RWPE1 (cell line): ENCODE measurements around the gene NR2F2.

Experiments used
- CTCF ChIA-PET: fragments of 350-600 bp; sonication (Branson Sonifier 250); formaldehyde crosslinking; extraction: SDS; loops from one replicate; lab custom pipeline; 2021; lab: Yijun Ruan, JAX
- POLR2A ChIA-PET: fragments of 400-600 bp; formaldehyde crosslinking; extraction: SDS; loops from one replicate; lab custom pipeline; 2020; ENCODE audit warnings: antibody characterized with exemption; ENCODE audit not compliant: low non-redundant PET; lab: Yijun Ruan, JAX
- DNase-seq: peaks from one replicate; pipeline ENCODE4 v3.0.0; 2012; ENCODE audit warnings: low spot score
- H3K27ac ChIP-seq: fragments of 450-650 bp; 2 replicates; pipeline ENCODE4 v1.5.1; 2017
- TF ChIP-seq, protein P1 (sequence below): fragments of 450-650 bp; conservative IDR thresholded peaks from 2 replicates; pipeline ENCODE4 v1.5.1; 2017; ENCODE audit warnings: low read depth, mild to moderate bottlenecking

NR2F2 gene

DNA sequence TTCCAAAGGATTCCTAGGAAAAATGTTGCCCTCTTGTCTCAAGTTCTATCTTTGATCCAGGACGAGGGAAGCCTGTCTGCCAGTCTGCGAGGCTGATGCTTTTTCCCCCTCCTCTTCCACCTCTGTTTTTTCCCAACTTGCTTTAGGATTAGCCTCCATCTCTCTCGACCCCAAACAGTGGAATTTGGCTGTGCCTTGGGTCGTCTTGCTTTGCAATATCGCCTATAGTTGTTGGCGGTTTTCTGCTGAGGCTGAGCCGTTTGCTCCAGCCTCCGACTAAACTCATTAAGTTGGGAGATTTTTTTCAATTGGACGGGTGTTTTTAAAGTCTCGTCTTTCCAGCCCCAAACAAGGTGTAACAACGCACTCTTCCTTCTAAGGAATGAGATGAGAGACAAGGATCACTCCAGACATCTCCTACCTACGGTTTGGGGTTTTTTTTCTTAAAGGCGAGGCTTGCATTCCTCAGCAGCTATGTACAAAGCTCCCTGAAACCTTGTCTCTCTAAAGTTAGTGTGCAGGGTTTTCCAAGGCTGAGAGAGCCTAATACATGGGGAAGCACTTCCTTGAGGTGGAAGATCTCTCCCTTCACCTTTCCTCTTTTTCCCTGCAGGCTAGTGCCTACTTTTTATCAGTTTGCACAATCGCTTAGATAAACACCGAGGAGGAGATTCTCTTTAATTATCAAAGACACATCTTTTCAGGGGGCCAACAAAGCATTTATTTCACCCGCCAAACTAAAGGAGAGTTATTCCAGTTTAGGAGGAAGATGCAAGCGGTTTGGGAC, 4.8 kb upstream of the NR2F2 start:
- CTCF ChIA-PET: interaction anchor here (0.6 to 1.1 kb wide), 3 partner anchors 15 to 762 kb away, joined by 3 to 8 read pairs (median 6); no protein-coding TSS in a partner anchor
- H3K27ac ChIP-seq: peak overlapping the region; percentile 61
- DNase-seq: no peak
- TF ChIP-seq, protein P1, sequence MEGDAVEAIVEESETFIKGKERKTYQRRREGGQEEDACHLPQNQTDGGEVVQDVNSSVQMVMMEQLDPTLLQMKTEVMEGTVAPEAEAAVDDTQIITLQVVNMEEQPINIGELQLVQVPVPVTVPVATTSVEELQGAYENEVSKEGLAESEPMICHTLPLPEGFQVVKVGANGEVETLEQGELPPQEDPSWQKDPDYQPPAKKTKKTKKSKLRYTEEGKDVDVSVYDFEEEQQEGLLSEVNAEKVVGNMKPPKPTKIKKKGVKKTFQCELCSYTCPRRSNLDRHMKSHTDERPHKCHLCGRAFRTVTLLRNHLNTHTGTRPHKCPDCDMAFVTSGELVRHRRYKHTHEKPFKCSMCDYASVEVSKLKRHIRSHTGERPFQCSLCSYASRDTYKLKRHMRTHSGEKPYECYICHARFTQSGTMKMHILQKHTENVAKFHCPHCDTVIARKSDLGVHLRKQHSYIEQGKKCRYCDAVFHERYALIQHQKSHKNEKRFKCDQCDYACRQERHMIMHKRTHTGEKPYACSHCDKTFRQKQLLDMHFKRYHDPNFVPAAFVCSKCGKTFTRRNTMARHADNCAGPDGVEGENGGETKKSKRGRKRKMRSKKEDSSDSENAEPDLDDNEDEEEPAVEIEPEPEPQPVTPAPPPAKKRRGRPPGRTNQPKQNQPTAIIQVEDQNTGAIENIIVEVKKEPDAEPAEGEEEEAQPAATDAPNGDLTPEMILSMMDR: no peak
- POLR2A ChIA-PET: no interaction called here

DNA sequence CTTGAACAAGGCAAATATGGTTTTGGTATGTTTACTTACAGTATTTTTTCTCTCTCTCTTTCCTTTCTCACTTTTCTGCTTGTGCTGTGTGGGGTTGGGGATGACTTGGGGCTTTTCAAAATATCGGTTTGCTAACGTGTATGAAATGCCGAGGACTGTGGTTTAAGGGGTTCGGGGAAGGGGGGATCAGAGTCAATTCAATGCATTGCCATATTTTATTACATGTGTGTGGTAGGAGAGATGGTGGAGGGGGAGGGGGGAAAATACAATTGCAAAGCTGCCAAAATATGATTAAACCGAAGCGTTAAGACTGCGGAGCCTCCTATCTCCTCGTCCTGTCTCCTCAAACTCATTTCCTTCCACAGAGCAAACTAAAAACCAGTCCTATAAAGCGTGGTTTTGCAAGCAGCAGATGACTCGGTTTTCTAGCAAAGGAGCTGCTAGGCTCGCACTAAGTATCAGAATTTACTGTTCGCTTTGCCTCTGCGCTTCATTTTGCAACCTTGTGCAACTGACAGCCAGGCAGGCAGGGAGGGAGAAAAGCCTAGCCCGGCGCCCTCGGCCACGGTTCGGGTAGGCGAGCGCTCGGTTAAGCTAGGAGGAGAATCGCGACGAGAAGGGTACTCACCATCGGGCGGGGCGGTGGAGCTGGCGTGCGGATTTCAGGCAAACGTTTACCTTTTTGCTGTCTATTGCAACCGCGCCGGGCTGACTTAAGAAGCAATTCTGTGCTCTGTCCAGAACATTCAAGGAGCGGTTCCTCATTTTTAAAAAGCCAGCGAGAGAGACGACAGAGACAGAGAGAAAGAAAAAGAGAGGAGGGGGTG, 4.0 kb upstream of the NR2F2 start:
- peak overlapping the region; percentile 87 for H3K27ac ChIP-seq
- ChIA-PET CTCF (interaction anchor here (0.6 to 1.3 kb wide), 12 partner anchors 10 to 1537 kb away, joined by 3 to 13 read pairs (median 4); no protein-coding TSS in a partner anchor), POLR2A (no interaction called here)
- no peak for DNase-seq
- TF ChIP-seq, protein P1: no peak

DNA sequence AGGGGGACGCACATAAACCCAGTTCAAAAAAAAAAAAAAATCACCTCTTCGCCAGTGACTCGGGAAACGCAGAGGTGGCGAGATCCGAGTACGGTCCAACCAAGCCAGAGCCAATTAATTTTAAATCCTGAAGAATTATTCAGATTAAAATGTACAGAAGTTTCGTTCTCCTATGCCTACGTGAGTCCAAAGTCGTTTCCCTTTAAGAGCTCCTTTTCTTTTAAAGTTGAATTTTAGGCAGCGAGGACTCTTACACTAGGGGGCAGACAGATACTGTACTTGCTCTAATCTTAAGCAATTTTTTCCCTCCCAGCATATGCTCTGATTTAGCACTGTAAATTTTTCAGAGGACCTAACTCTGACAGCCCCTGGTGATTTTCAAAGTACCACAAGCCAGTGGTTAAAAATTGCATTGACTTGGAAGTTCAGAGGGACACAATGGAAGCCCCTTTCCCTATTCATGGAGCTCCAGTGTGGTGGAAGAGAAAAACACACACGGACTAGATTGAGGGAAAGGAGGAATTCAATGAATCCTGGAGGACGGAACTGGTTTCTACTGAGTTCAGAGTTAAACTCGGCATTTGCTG, 3.3 kb upstream of the NR2F2 start:
- CTCF ChIA-PET: interaction anchor here (0.6 to 1.3 kb wide), 14 partner anchors 9 to 1536 kb away, joined by 3 to 13 read pairs (median 4); no protein-coding TSS in a partner anchor
- DNase-seq: peak; percentile 68
- POLR2A ChIA-PET: no interaction called here
- TF ChIP-seq, protein P1: peak; percentile 91
- H3K27ac ChIP-seq: peak overlapping the region; percentile 87

DNA sequence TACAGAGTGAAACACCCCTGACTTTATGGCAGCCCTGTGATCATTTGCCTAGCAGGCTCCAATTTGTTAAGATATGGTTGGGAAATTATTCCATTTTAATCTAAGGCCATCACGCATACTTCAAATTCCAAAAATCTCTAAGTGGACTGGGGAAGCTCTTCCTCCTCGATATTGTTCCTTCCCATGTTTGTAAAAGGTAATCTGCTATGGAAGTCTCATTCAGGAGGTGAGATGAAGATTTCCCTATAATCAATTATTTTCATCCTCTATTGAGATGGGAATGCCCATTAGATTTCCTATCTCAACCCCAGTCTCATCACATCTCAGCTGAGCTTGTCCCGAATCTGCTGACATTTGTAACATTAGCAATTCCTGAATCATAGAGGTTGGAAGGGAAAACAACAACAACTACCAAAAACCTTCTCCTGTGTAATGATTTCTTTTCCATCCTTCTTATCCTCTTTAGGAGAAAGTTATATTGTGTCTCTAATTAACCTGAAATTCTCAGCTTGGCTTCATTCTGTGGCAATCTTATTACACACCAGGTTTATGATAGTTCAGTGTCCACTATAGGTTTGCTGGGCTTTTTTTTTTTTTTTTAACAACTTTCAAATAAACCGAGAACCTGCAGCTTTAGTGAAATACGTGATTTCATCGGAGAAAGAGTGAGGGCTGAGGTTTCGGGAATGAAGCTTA, 2.2 kb upstream of the NR2F2 start:
- TF ChIP-seq, protein P1: no peak
- POLR2A ChIA-PET: no interaction called here
- no peak for DNase-seq
- H3K27ac ChIP-seq: no peak overlapping the region
- CTCF ChIA-PET: interaction anchor here (0.6 to 0.7 kb wide), 5 partner anchors 159 to 1025 kb away, joined by 3 to 5 read pairs (median 4); no protein-coding TSS in a partner anchor

DNA sequence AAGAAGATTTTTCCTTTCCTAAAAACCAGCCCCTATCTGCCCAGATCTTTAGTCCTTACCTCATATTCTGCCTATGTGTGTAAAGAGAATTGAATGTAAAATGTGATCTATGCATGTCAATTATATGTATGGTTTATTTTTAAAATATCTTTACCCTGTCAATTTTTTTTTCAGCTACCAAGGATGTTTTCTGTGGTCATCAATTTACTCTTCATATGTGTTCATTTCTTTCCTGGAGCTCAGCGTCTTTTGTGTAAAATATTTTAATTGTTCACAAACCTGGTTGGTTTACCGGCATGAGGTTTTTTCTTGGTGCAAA, 1.7 kb upstream of the NR2F2 start:
- POLR2A ChIA-PET: no interaction called here
- DNase-seq: no peak
- CTCF ChIA-PET: interaction anchor here (0.7 kb wide), 2 partner anchors 222 to 399 kb away, joined by 3 to 4 read pairs; no protein-coding TSS in a partner anchor
- H3K27ac ChIP-seq: no peak overlapping the region
- TF ChIP-seq, protein P1: no peak
